ENCODE measurements around the gene EPHA7. TPM values are rescaled to one million over a fixed set of nuclear protein-coding genes. Genes with fewer than 3 reads are reported as not detected.

EPHA7 gene
- total RNA-seq, 1 experiment from 2014 or later, result not detected

- H3K4me1 ChIP-seq, result no peaks in the 10 kb centered on the region
- no TSS peak for BruUV-seq (replicated peaks)
Observed at GRCh38 chr6:93210908-93211307, 208.5 kb downstream of the EPHA7 start.

GRCh38 chr6:93209358-93209757, 210.0 kb downstream of the EPHA7 start:
- Histone ChIP-seq H3K9me3 (no peaks in the 10 kb centered on the region), H3K27me3 (replicated peaks; ENCODE audit: control insufficient read depth, insufficient read depth, low read length) (no peaks in the 10 kb centered on the region), H3K4me1 (no peaks in the 10 kb centered on the region), H3K4me3 (ENCODE audit: low read depth, low read length) (no peak overlapping the region), H3K36me3 (ENCODE audit: control insufficient read depth, insufficient read depth, low read length) (no peaks in the 10 kb centered on the region)
- DNase-seq, result no peak
- POLR2A ChIA-PET, result no interaction called here
- CTCF ChIA-PET, result no interaction called here
- H3K9me3 Mint-ChIP-seq (ENCODE audit: unreplicated experiment), result no peaks in the 10 kb centered on the region
- no peak overlapping the region for H3K4me3 Mint-ChIP-seq (ENCODE audit: unreplicated experiment)
- intact Hi-C loops (cut with micrococcal nuclease; ENCODE audit: unreplicated experiment), result no loop called here
- no peaks in the 10 kb centered on the region for H3K36me3 Mint-ChIP-seq (ENCODE audit: insufficient read depth, unreplicated experiment)
- no peak overlapping the region for H3K27ac Mint-ChIP-seq (ENCODE audit: unreplicated experiment)
- no peaks in the 10 kb centered on the region for H3K27me3 Mint-ChIP-seq (ENCODE audit: insufficient read depth, unreplicated experiment)
- no peaks in the 10 kb centered on the region for H3K4me1 Mint-ChIP-seq (ENCODE audit: low read depth, unreplicated experiment)
- TF ChIP-seq CTCF (IDR thresholded peaks at IDR 0.05; ENCODE audit: insufficient read depth in 1 of 2, low read depth in 1 of 2, low read length in 1 of 2, severe bottlenecking in 1 of 2, unreplicated experiment in 1 of 2), result no peak
- no TSS peak for BruUV-seq (replicated peaks)

More at GRCh38 chr6:93210908-93211307, 208.5 kb downstream of the EPHA7 start:
- DNase-seq, result no peak
- H3K27ac Mint-ChIP-seq (ENCODE audit: unreplicated experiment), result no peak overlapping the region
- Histone ChIP-seq H3K9me3 (no peaks in the 10 kb centered on the region), H3K4me3 (ENCODE audit: low read depth, low read length) (no peak overlapping the region), H3K27me3 (replicated peaks; ENCODE audit: control insufficient read depth, insufficient read depth, low read length) (no peaks in the 10 kb centered on the region), H3K36me3 (ENCODE audit: control insufficient read depth, insufficient read depth, low read length) (no peaks in the 10 kb centered on the region)
- ChIA-PET CTCF (no interaction called here), POLR2A (no interaction called here)
- no peak for TF ChIP-seq CTCF (IDR thresholded peaks at IDR 0.05; ENCODE audit: insufficient read depth in 1 of 2, low read depth in 1 of 2, low read length in 1 of 2, severe bottlenecking in 1 of 2, unreplicated experiment in 1 of 2)
- H3K27me3 Mint-ChIP-seq (ENCODE audit: insufficient read depth, unreplicated experiment), result no peaks in the 10 kb centered on the region
- H3K4me3 Mint-ChIP-seq (ENCODE audit: unreplicated experiment), result no peak overlapping the region
- no peaks in the 10 kb centered on the region for H3K36me3 Mint-ChIP-seq (ENCODE audit: insufficient read depth, unreplicated experiment)
- H3K4me1 Mint-ChIP-seq (ENCODE audit: low read depth, unreplicated experiment), result no peaks in the 10 kb centered on the region
- intact Hi-C loops (cut with micrococcal nuclease; ENCODE audit: unreplicated experiment), result no loop called here
- H3K9me3 Mint-ChIP-seq (ENCODE audit: unreplicated experiment), result no peaks in the 10 kb centered on the region

- DNase-seq, result no peak
- H3K27me3 Mint-ChIP-seq (ENCODE audit: insufficient read depth, unreplicated experiment), result peaks cover 1% of the 10 kb centered on the region
- Histone ChIP-seq H3K27me3 (replicated peaks; ENCODE audit: control insufficient read depth, insufficient read depth, low read length) (no peaks in the 10 kb centered on the region), H3K36me3 (ENCODE audit: control insufficient read depth, insufficient read depth, low read length) (no peaks in the 10 kb centered on the region), H3K4me3 (ENCODE audit: low read depth, low read length) (no peak overlapping the region), H3K4me1 (no peaks in the 10 kb centered on the region), H3K9me3 (no peaks in the 10 kb centered on the region)
- H3K27ac Mint-ChIP-seq (ENCODE audit: unreplicated experiment), result no peak overlapping the region
- POLR2A ChIA-PET, result no interaction called here
- intact Hi-C loops (cut with micrococcal nuclease; ENCODE audit: unreplicated experiment), result no loop called here
- no peaks in the 10 kb centered on the region for H3K36me3 Mint-ChIP-seq (ENCODE audit: insufficient read depth, unreplicated experiment)
- TF ChIP-seq CTCF (IDR thresholded peaks at IDR 0.05; ENCODE audit: insufficient read depth in 1 of 2, low read depth in 1 of 2, low read length in 1 of 2, severe bottlenecking in 1 of 2, unreplicated experiment in 1 of 2), result no peak
- CTCF ChIA-PET, result no interaction called here
- BruUV-seq (replicated peaks), result no TSS peak
- H3K4me3 Mint-ChIP-seq (ENCODE audit: unreplicated experiment), result no peak overlapping the region
- no peaks in the 10 kb centered on the region for H3K9me3 Mint-ChIP-seq (ENCODE audit: unreplicated experiment)
- no peaks in the 10 kb centered on the region for H3K4me1 Mint-ChIP-seq (ENCODE audit: low read depth, unreplicated experiment)
Observed at GRCh38 chr6:93196406-93196970, 222.9 kb downstream of the EPHA7 start.

All from Caco-2 (cell line).